NOMO-1 treated with DMSO at 0.1 percent for 48 hours (cell line): ENCODE data around the gene PLA2G2C.
"Not testable (repeated sequence)": the region's sequence is repeated elsewhere in the genome, so short reads cannot be mapped to it uniquely, and the experiment has no call there.

Experiments used
- DNase-seq: peaks from one replicate; lab custom pipeline; 2025; ENCODE audit not compliant: unreplicated experiment; lab: John Stamatoyannopoulos, UW

The PLA2G2C gene

DNA sequence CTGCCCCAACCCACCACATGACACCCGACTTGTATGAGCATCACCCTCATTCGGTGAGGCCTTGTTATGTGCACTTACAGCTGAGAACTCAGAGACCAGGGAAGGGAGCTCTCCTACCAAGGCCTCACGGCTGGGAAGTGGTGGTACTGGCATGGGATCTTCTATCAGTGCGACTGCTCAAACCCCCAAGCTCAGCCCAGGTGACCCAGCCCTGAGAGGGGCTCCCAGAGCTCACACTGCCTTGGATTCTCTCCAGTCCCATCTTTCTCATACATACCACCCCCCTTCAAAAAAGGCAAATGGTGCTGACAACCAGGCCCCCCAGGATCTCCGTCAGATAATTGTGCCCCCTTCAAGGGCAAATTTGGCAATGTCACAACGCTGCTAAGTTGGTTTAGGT is 48.0 kb downstream of the PLA2G2C start:
- DNase-seq: no peak

DNA sequence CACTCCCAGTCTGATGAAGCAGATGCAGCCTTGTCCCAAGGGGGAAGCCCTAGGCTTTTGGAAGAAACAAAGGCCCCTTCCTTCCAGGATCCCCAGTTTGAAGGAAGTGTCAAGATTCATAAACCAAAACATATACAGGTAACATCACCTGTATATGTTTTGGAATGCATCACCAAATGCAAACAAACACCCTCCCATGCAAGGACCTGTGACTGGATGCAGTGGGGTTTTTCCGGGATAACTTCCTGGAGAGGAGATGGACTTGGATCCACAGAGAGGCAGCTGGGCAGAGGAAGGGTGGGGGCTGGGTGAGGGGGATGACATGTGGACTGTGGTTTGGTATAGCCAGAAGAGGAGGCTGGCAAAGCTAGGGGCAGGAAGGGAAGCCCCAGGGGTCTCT is 48.7 kb downstream of the PLA2G2C start:
- DNase-seq: no peak

DNA sequence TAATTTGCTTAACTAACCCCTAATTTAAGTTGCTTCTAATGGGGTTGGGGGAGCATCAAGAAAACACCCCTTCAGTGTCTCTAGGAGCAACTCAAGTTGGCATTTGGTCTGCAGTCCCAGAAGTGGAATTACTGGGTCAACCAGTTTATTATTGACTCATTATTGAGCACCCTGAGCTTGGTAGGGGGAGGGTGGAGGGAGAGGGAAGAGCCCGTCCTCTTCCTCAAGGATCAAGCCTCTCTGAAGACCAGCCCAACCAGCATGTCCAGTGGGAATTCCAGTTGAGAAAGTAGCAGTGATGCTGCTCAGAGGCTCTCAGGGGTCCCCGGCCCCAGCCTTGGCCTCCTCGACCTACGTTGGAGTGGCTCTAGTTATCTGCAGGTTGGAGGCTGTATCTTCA is 49.3 kb downstream of the PLA2G2C start:
- DNase-seq: no peak

DNA sequence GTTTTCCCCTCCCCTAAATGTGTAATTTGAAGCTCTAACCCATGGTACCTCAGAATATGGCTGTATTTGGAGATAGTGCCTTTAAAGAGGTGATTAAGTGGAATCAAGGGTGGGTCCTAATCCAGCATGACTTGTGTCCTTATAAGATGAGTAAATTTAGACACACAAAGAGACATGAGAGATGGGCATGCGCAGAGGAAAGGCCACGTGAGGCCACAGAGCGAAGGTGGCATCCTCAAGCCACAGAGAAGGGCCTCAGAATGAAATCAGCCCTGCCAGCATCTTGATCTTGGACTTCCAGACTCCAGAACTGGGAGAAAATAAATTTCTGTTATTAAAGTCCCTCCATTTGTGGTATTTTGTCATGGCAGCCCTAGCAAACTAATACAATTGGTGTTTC is 50.1 kb downstream of the PLA2G2C start:
- DNase-seq: no peak

DNA sequence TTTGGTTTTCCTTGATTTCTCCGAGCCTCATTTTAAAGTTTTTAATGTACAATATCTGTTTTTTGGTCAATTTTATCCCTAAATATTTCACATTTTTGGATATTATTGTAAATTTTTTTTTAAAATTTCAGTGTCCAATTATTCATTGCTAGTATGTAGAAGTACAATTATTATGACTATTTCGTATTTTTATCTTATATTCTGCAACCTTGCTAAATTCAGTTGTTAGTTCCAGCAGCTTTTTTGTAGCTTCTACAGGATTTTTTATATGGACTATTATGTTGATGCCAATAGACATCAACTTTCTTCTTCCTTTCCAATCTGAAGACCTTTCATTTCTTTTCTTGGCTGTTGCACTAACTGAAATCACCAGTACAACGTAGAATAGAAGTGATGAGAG is 51.3 kb downstream of the PLA2G2C start:
- DNase-seq: no peak

DNA sequence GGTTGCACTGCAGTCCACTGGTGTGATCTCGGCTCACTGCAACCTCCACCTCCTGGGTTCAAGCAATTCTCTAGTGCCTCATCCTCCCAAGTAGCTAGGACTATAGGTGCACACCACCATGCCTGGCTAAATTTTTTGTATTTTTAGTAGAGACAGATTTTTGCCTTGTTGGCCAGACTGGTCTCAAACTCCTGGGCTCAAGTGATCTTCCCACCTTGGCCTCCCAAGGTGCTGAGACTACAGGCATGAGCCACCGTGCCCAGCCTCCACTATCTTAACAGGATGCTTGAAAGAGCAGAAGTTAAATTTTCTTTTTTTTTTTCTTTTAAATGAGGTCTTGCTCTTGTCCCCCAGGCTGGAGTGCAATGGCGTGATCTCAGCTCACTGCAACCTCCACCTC is 55.8 kb downstream of the PLA2G2C start:
- not testable (repeated sequence) for DNase-seq

DNA sequence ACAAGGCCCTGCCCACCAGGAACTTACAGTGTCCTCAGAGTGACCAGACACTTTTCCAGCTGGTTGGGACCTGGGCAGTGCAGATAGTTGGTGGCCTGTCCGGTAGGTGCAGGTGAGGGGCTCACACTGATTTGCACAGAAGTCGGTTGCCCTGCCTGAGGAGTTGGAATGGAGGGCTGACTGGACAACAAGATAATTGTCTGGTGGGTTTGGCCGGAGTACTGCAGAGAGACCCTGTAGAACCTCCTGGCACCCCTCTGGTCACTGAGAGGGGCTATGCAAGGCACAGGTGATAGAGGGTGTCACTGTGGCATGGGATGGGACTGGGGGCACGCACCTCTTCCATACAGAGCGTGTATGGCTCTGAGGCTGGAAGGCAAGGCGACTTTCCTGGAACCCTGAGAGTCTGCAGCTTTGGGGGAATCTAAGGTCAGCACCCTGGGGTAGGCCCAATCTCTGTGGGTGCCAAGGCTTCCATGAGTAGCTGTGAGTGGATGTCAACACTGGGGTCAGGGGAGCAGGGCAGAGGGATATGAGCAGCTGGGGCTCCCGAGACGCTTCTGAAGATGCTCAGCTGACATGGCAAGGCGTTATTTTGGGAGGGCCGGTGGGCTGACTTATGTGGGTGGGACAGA is 59.4 kb downstream of the PLA2G2C start:
- no peak for DNase-seq

DNA sequence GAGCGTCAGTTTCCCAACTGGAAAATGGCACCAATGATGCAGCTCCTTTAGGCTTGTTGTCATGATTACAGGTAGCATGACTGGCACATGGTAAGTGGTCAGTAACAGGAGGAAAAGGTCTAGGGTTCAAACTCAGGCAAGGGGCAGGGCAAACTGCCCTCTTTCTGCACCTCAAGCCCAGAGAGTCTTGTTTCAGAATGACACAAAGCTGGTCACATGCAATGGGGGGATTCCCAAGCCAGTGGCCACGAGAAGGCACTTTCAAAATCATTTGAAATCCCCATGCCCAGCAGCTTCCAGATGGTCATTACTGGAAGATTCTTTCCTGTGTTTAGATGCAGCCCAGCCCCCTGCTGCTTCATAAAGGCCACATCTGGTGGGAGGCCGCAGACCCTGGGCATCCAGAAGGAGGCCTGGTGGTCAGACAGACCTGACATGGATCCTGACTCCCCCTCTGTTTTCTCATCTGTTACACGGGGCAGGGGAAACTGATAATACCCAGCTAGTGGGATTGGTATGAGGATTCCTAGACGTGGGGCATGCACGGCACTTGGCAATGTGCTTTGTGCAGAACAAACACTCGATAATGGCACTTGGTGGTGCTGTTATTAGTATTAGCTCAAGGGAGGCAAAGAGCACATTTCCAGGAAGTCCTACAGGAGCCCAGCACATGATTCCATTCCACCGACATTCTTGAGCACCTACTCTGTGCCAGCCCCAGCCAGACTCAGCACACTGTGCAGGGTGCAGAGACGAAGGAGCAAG is 60.1 kb downstream of the PLA2G2C start:
- no peak for DNase-seq

DNA sequence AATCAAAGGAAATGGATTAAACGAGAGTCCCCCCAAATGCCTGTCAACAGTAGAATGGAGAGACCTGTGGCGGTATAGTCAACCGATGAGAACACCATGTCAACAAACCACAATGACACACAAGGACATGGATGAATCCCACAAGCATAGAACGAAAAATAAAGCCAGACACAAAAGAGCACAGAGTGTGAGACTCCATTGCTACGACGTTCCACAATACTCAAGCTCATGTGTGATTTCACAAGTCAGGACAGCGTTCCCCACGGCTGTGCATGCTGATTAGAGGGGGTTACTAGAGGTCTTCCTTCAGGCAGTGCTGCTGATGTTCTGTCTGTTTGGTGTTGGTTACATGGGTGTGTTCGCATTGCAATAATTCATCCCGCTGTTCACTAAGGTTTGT is 61.2 kb downstream of the PLA2G2C start:
- no peak for DNase-seq

DNA sequence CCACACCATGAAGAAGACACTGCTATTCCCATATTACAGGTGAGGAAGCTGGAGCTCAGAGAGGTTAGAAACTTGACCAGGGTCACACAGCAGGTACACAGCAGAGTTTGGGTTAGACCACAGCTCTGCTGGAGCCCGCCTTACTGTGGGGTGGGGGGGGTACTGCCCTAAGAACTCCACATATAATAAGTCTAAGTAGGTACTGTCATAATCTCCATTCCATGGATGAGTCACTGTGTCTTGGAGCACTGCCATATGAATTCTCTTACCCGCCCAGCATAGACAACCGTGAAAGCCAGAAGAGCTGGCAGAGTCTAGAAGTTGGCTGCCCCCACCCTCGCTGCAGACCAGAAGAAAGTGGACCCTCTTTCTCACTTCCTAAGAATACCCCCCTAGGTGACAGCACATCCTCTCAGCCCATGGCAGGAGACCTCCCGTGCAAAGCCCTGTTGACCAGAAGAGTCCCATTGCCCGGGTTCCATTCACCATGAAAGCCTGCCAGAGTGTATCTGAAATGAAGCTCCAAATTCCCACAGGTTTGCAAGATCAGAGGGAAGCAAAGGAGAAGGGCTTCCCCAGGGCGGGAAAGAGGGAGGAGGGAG is 61.8 kb downstream of the PLA2G2C start:
- no peak for DNase-seq

DNA sequence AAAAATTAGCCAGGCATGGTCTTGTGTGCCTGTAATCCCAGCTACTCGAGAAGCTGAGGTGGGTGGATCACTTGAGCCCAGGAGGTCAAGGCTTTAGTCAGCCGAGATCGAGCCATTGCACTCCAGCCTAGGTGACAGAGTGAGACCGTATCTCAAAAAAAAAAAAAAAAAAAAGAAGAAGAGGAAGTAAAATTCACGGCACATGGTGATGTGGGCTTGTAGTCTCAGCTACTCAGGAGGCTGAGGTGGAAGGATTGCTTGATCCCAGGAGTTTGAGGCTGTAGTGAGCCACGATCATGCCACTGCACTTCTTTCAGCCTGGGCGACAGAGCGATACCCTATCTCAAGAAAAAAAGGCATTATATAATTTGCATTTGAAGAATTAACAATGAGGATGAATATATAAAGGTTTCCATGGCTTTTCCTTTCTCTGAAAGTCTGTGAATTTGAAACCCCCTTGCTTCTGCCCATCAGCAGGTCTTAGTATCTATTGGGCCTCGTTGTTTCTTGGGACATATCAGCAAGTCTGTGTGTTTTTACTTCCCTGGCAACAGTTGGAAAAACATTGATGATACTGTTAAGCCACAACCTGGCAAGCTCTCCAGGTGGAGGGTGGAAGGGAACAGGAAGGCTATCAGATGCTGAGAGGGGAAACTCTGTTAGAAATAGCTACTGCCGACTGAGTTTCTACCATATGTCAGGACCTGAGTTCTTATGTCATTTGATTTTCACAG is 62.4 kb downstream of the PLA2G2C start:
- DNase-seq: peak; percentile 7

DNA sequence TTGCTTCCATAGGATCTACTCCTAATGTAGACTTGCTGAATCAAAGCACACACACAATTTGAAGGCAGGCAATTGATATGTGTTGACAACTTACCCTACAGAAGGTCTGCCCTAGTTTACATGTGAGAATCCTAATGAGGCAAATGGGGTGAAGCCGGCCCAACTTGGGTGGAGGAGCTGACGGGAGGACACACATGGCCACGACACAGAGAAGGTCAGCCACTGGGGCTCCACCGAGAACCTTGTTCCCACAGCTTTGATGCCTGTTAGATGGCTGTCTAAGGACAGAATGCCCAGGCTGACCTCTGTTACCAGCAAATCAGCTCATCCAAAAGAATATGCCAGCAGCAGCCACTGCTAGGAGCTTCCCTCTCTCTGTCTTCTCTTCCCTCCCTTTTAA is 65.5 kb downstream of the PLA2G2C start:
- no peak for DNase-seq

DNA sequence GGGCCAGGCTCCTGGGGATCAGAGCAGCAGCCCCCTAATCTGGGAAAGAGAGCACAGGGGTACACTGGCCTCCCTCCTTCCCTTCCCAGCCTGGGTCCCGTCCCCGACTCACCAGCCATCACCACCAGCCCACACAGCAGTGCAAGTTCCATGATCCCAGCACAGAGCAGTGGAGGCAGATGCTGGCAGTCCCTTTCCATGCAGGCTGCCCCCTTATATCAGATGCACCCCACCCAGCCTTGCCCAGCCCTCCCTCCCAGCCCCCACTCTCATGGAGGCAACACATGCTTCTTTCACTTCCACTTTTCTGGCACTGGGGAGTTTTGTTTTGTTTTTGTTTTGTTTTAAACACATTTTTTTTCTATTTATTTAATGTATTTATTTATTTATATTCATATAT is 67.0 kb downstream of the PLA2G2C start, which contains the start of gene PLA2G2D:
Gene PLA2G2D (minus strand): TSS at position 190 of the 400 bp plus-strand sequence. CDS start 38 bp downstream, at position 152.
- peak; percentile 11 for DNase-seq

DNA sequence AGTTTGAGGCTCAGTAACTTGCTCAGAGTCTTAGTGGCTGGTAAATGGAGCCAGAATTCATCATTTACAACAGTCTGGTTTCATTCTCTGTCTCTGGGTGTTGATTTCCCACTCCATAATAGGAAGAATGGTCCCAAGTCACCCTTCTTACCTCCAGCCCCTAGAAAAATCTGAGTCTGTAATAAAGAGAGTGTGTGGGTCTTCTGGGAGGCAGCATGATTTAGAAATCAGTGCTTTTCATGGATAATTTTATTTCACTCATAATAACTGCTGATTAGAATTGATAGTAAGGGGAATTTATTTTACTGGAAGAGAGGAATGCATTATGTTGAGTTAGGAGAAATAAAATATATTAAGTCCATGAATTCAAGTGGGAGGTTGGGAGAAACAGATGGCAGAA is 69.1 kb downstream of the PLA2G2C start:
- no peak for DNase-seq

DNA sequence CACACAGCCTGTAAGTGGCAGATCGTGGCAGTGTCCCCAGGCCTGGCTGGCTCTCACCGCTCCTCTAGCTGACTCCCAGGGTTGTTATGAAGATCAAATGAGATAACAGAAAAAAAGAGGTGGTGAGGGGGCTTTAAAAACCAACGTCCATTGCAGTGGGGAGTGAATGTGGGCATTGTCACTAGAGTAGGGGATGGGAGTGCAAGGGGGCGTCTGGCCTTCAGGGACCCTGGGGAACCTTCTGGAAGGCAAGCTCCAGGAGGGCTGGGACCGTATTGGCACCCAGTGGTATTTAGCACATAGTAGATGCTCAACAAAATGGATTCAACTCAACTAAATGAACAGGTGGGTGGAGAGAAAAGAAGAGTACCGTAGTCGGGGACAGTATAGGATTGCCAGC is 70.4 kb downstream of the PLA2G2C start:
- no peak for DNase-seq

DNA sequence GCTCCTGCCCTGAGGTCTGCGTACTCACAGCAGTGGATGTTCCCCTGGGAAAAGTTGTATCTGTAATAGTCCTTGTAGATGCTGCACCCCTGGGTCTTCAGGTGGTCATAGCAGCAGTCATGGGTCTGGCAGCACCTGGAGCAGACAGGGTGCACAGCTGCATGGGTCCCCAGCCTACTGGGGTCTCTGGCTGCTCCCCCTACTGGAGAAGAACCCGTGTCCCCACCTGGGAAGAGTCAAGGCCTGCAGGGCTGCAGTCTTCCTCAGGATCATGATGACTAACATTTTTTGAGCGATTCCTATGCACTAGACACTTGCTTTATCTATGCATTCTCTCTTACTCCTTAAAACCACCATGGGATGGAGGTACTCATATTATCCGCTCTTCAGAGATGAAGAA is 70.8 kb downstream of the PLA2G2C start:
- DNase-seq: no peak

DNA sequence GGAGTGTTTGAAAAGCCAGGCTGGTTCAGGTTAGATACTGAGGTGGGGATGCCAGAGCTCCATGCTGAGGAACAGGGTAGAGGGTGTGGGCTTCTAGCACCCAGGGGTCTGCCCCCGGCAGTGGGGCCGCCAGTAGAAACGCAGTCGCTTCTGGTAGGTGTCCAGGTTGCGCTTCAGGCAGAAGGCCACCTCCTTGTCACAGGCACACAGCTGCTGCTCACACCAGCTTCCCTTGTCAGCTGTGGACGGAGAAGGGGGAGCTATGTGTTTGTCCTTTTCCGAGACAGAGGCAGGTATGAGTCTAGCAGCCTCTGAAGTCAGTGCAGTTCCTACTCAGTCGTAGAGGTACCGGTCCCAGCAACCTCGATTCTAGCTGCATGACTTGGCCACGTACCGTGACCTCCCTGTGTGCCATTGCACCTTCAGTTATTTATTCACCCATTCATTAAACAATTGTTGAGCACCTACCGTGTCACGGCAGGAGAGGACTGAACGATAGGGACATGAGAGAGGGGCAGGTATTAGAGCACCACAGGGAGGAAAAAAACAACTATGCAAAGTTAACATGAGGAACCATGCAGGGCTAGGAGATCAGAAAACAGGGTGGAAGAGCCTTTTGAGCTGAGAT is 72.2 kb downstream of the PLA2G2C start:
- DNase-seq: no peak
